Neural progenitor cell (in vitro differentiated cells): Measurements from ENCODE around the gene CLK4. TPM values are rescaled to one million over a fixed set of nuclear protein-coding genes. Genes with fewer than 3 reads are reported as not detected.

Source experiments
- DNase-seq: peaks from one replicate; pipeline ENCODE4 v3.0.0-alpha.2; 2016; ENCODE audit warnings: low spot score
- H2AFZ ChIP-seq: fragments of 200-600 bp; sonication (generic); replicated peaks from 2 replicates; pipeline ENCODE4 v1.6.1; 2016; ENCODE audit warnings: antibody characterized with exemption
- H3F3A ChIP-seq: fragments of 200-600 bp; sonication (generic); 2 replicates; pipeline ENCODE4 v1.6.1; 2016; ENCODE audit warnings: antibody characterized with exemption, low read depth
- H3K27ac ChIP-seq: fragments of 200-600 bp; sonication (generic); 2 replicates; pipeline ENCODE4 v1.5.1; 2016; ENCODE audit warnings: mild to moderate bottlenecking
- H3K27me3 ChIP-seq: fragments of 200-600 bp; sonication (generic); 2 replicates; pipeline ENCODE4 v1.6.1; 2016; ENCODE audit warnings: mild to moderate bottlenecking, moderate library complexity
- H3K36me3 ChIP-seq: fragments of 200-600 bp; sonication (generic); 2 replicates; pipeline ENCODE4 v1.5.1; 2016
- H3K4me1 ChIP-seq: fragments of 200-600 bp; sonication (generic); 2 replicates; pipeline ENCODE4 v1.6.1; 2016; ENCODE audit warnings: mixed run types
- H3K4me2 ChIP-seq: fragments of 200-600 bp; sonication (generic); 2 replicates; pipeline ENCODE4 v1.6.1; 2016
- H3K4me3 ChIP-seq: fragments of 200-600 bp; sonication (generic); 2 replicates; pipeline ENCODE4 v1.5.1; 2016
- H3K79me2 ChIP-seq: fragments of 200-600 bp; sonication (generic); 2 replicates; pipeline ENCODE4 v1.6.1; 2016; ENCODE audit warnings: low read depth
- H3K9ac ChIP-seq: fragments of 200-600 bp; sonication (generic); 2 replicates; pipeline ENCODE4 v1.6.1; 2016
- H3K9me3 ChIP-seq: fragments of 200-600 bp; sonication (generic); 2 replicates; pipeline ENCODE4 v1.5.1; 2016; ENCODE audit warnings: low read depth
- H4K20me1 ChIP-seq: fragments of 200-600 bp; sonication (generic); 2 replicates; pipeline ENCODE4 v1.6.1; 2016; ENCODE audit warnings: low read depth
- H3K27ac Mint-ChIP-seq: 3 replicates; pipeline ENCODE4 v1.8.0; 2021; ENCODE audit warnings: mixed read lengths
- H3K27me3 Mint-ChIP-seq: 2 replicates; pipeline ENCODE4 v1.8.0; 2022; ENCODE audit warnings: low read depth, mild to moderate bottlenecking, inconsistent platforms, moderate library complexity, mixed read lengths; ENCODE audit not compliant: insufficient read depth
- H3K36me3 Mint-ChIP-seq: 3 replicates; pipeline ENCODE4 v1.8.0; 2021; ENCODE audit warnings: mixed read lengths
- H3K4me1 Mint-ChIP-seq: 3 replicates; pipeline ENCODE4 v1.8.0; 2021; ENCODE audit warnings: mixed read lengths
- H3K4me3 Mint-ChIP-seq: 3 replicates; pipeline ENCODE4 v1.8.0; 2021; ENCODE audit warnings: mild to moderate bottlenecking, moderate library complexity, mixed read lengths
- H3K9me3 Mint-ChIP-seq: 3 replicates; pipeline ENCODE4 v1.8.0; 2020; ENCODE audit warnings: mixed read lengths
- CTCF ChIP-seq: fragments of 200-600 bp; sonication (generic); IDR thresholded peaks from 2 replicates; pipeline ENCODE4 v1.5.1; 2017; ENCODE audit warnings: antibody characterized with exemption, mild to moderate bottlenecking
- EZH2 ChIP-seq: fragments of 200-600 bp; sonication (generic); IDR thresholded peaks from 2 replicates; pipeline ENCODE4 v1.6.1; 2017; ENCODE audit warnings: antibody characterized with exemption, mild to moderate bottlenecking, moderate library complexity
- EZH2phosphoT487 ChIP-seq: fragments of 200-600 bp; sonication (generic); IDR thresholded peaks from 2 replicates; pipeline ENCODE4 v1.6.1; 2017; ENCODE audit warnings: antibody characterized with exemption
- total RNA-seq: library from RNA; depleted of rRNA; stranded (reverse); fragments of >200 nt; gene quantifications from 2 replicates; pipeline ENCODE4 v1.2.3, GENCODE V29; 2015; ENCODE audit warnings: low replicate concordance

The CLK4 gene
- total RNA-seq, 1 donor from 2014 or later = 41.1 TPM

GRCh38 chr5:178624631-178625546 is 2.0 kb downstream of the CLK4 start:
- DNase-seq = peak; percentile 6
- Histone ChIP-seq H3K36me3 (peaks cover 16% of the 10 kb centered on the region), H3K9ac (peak overlapping the region; percentile 71), H3K27me3 (peaks cover 26% of the 10 kb centered on the region), H2AFZ (no peak overlapping the region), H3K4me3 (peak overlapping the region; percentile 81), H3K27ac (no peak overlapping the region), H3F3A (peaks cover 10% of the 10 kb centered on the region), H3K4me1 (peaks cover 18% of the 10 kb centered on the region), H3K4me2 (peak overlapping the region; percentile 81), H3K9me3 (no peaks in the 10 kb centered on the region), H3K79me2 (peaks cover 34% of the 10 kb centered on the region), H4K20me1 (peaks cover 18% of the 10 kb centered on the region)
- H3K36me3 Mint-ChIP-seq = peaks cover 20% of the 10 kb centered on the region
- H3K9me3 Mint-ChIP-seq = no peaks in the 10 kb centered on the region
- H3K27ac Mint-ChIP-seq = peak overlapping the region; percentile 4
- peaks cover 20% of the 10 kb centered on the region for H3K4me1 Mint-ChIP-seq
- H3K27me3 Mint-ChIP-seq = no peaks in the 10 kb centered on the region
- H3K4me3 Mint-ChIP-seq = peak overlapping the region; percentile 89
- no peak for TF ChIP-seq EZH2phosphoT487
- TF ChIP-seq CTCF = no peak
- no peak for TF ChIP-seq EZH2

- H3K9ac ChIP-seq = no peak overlapping the region
- no peak for DNase-seq
- peaks cover 6% of the 10 kb centered on the region for H3K27me3 ChIP-seq
- H3K36me3 ChIP-seq = peaks cover 16% of the 10 kb centered on the region
- H3F3A ChIP-seq = peaks cover 10% of the 10 kb centered on the region
- H3K4me3 ChIP-seq = no peak overlapping the region
- H3K27ac Mint-ChIP-seq = no peak overlapping the region
- H2AFZ ChIP-seq = no peak overlapping the region
- no peaks in the 10 kb centered on the region for H3K27me3 Mint-ChIP-seq
- TF ChIP-seq CTCF (no peak), EZH2phosphoT487 (no peak), EZH2 (no peak)
- no peaks in the 10 kb centered on the region for H3K9me3 Mint-ChIP-seq
- H3K36me3 Mint-ChIP-seq = peaks cover 29% of the 10 kb centered on the region
- H3K9me3 ChIP-seq = no peaks in the 10 kb centered on the region
- peaks cover 34% of the 10 kb centered on the region for H3K79me2 ChIP-seq
- H3K4me1 ChIP-seq = peaks cover 18% of the 10 kb centered on the region
- H3K27ac ChIP-seq = no peak overlapping the region
- H4K20me1 ChIP-seq = peaks cover 18% of the 10 kb centered on the region
- no peak overlapping the region for H3K4me3 Mint-ChIP-seq
- peaks cover 20% of the 10 kb centered on the region for H3K4me1 Mint-ChIP-seq
- no peak overlapping the region for H3K4me2 ChIP-seq
Measured at GRCh38 chr5:178622679-178623247, 4.1 kb downstream of the CLK4 start.

- no peak for DNase-seq
- peaks cover 6% of the 10 kb centered on the region for H3K4me1 ChIP-seq
- Mint-ChIP-seq H3K27me3 (no peaks in the 10 kb centered on the region), H3K27ac (no peak overlapping the region), H3K36me3 (peaks cover 41% of the 10 kb centered on the region), H3K9me3 (no peaks in the 10 kb centered on the region), H3K4me3 (no peak overlapping the region), H3K4me1 (peaks cover 7% of the 10 kb centered on the region)
- H2AFZ ChIP-seq = no peak overlapping the region
- no peak overlapping the region for H3K9ac ChIP-seq
- no peaks in the 10 kb centered on the region for H3F3A ChIP-seq
- H3K4me2 ChIP-seq = no peak overlapping the region
- no peak overlapping the region for H3K4me3 ChIP-seq
- H3K9me3 ChIP-seq = no peaks in the 10 kb centered on the region
- H3K36me3 ChIP-seq = peaks cover 25% of the 10 kb centered on the region
- no peak overlapping the region for H3K27ac ChIP-seq
- TF ChIP-seq CTCF (no peak), EZH2phosphoT487 (no peak), EZH2 (no peak)
- peaks cover 1% of the 10 kb centered on the region for H4K20me1 ChIP-seq
- H3K27me3 ChIP-seq = no peaks in the 10 kb centered on the region
- H3K79me2 ChIP-seq = peaks cover 17% of the 10 kb centered on the region
Measured at GRCh38 chr5:178619390-178619789, 7.5 kb downstream of the CLK4 start.
